K562 (cell line): Measurements from ENCODE around the gene C4orf50. TPM values are rescaled to one million over a fixed set of nuclear protein-coding genes. Genes with fewer than 3 reads are reported as not detected.

Experiments used
- ATAC-seq: fragments of 200-7000 bp; cut with Tn5 transposase; 3 replicates; pipeline ENCODE4 v1.9.1; 2020; ENCODE audit warnings: moderate library complexity
- BruUV-seq: library from RNA; stranded (reverse); fragments of 400-500 nt; replicated peaks from 2 replicates; lab custom pipeline; 2021; lab: Mats Ljungman, UMichigan
- CTCF ChIA-PET: fragments of 300-600 bp; formaldehyde crosslinking; extraction: SDS; loops from one replicate; lab custom pipeline; 2021; ENCODE audit warnings: low intra/inter-chr PET ratio; lab: Yijun Ruan, JAX
- POLR2A ChIA-PET: fragments of 300-600, 350-650 bp; sonication (Branson Sonifier 250); formaldehyde crosslinking; extraction: SDS; loops from one replicate; lab custom pipeline; 2021; ENCODE audit warnings: antibody characterized with exemption, inconsistent platforms; lab: Yijun Ruan, JAX
- DNase-seq, 4 experiments: peaks; one replicate each; pipeline versions ENCODE4 v3.0.0 to v3.0.0-alpha.2; 2011 to 2018; ENCODE audit warnings: low spot score in 3 of 4, mixed read lengths in 3 of 4; ENCODE audit errors: extremely low read depth in 1 of 4
- FAIRE-seq: peaks from 2 replicates; lab custom pipeline; 2011; peaks lifted over from hg19 to GRCh38; lab: Jason Lieb, UNC
- H2AFZ ChIP-seq: 2 replicates; pipeline ENCODE4 v1.6.0; 2011; ENCODE audit warnings: low read depth, low read length, control low read depth, inconsistent platforms
- H3K27ac ChIP-seq: fragments of 200-600 bp; 3 replicates; pipeline ENCODE4 v1.8.0; 2011; ENCODE audit warnings: low read depth, mild to moderate bottlenecking, control low read depth, inconsistent platforms, low read length, moderate library complexity, mixed read lengths; ENCODE audit errors: extremely low read depth
- H3K27me3 ChIP-seq, 2 experiments: fragments of 300-600 bp in 1 of 2; 2 replicates in 1 of 2; 3 replicates in 1 of 2; pipeline versions ENCODE4 v1.6.0 to v1.8.0; 2011; ENCODE audit warnings: inconsistent platforms in 2 of 2, low read length in 2 of 2, mild to moderate bottlenecking in 1 of 2, mixed read lengths in 1 of 2, moderate library complexity in 1 of 2; ENCODE audit not compliant: control insufficient read depth in 2 of 2, insufficient read depth in 2 of 2
- H3K36me3 ChIP-seq: fragments of 300-600 bp; 3 replicates; pipeline ENCODE4 v1.8.0; 2011; ENCODE audit warnings: mild to moderate bottlenecking, low read length, inconsistent platforms; ENCODE audit not compliant: control insufficient read depth, insufficient read depth
- H3K4me1 ChIP-seq, 2 experiments: fragments of 200-600 bp in 1 of 2; replicated peaks in 1 of 2; 2 replicates in 1 of 2; 3 replicates in 1 of 2; pipeline versions ENCODE4 v1.5.1 to v1.8.0; 2011; ENCODE audit warnings: inconsistent platforms in 2 of 2, low read length in 2 of 2, mild to moderate bottlenecking in 1 of 2, mixed read lengths in 1 of 2, moderate library complexity in 1 of 2; ENCODE audit not compliant: control insufficient read depth in 2 of 2, insufficient read depth in 2 of 2
- H3K4me2 ChIP-seq: 2 replicates; pipeline ENCODE4 v1.6.1; 2011; ENCODE audit warnings: low read length, control low read depth, inconsistent platforms, mixed read lengths; ENCODE audit not compliant: insufficient read depth
- H3K4me3 ChIP-seq: fragments of 200-600 bp; sonication (generic), shearing (Covaris generic); 2 replicates; pipeline ENCODE4 v1.5.1; 2016; ENCODE audit warnings: control low read depth, inconsistent platforms
- H3K79me2 ChIP-seq: fragments of 200-600 bp; 3 replicates; pipeline ENCODE4 v1.8.0; 2011; ENCODE audit warnings: low read length, inconsistent platforms; ENCODE audit not compliant: control insufficient read depth, insufficient read depth
- H3K9ac ChIP-seq, 2 experiments: 2 replicates each; pipeline versions ENCODE4 v1.6.0 to v1.6.1; 2011; ENCODE audit warnings: low read depth in 2 of 2, low read length in 2 of 2, control low read depth in 1 of 2, inconsistent platforms in 1 of 2, mild to moderate bottlenecking in 1 of 2, mixed read lengths in 1 of 2; ENCODE audit not compliant: insufficient read depth in 1 of 2
- H3K9me1 ChIP-seq: one replicate; pipeline ENCODE4 v1.6.0; 2011; ENCODE audit warnings: inconsistent platforms, mild to moderate bottlenecking, low read length, moderate library complexity; ENCODE audit not compliant: control insufficient read depth, insufficient read depth
- H3K9me3 ChIP-seq: replicated peaks from 2 replicates; pipeline ENCODE4 v1.5.1; 2011; ENCODE audit warnings: low read depth, low read length, inconsistent platforms; ENCODE audit not compliant: control insufficient read depth, insufficient read depth
- H4K20me1 ChIP-seq: replicated peaks from 2 replicates; pipeline ENCODE4 v1.6.1; 2011; ENCODE audit warnings: low read length, inconsistent platforms, mixed read lengths; ENCODE audit not compliant: control insufficient read depth, insufficient read depth
- ELF4 ChIP-seq: fragments of 450-650 bp; formaldehyde crosslinking; IDR thresholded peaks from 2 replicates; pipeline ENCODE4 v1.4.0; 2022; ENCODE audit warnings: missing genetic modification characterization
- NBN ChIP-seq: fragments of 450-650 bp; IDR thresholded peaks from 2 replicates; pipeline ENCODE4 v1.6.1; 2016; ENCODE audit warnings: low read depth, mild to moderate bottlenecking
- NELFE ChIP-seq: IDR thresholded peaks from 2 replicates; pipeline ENCODE4 v1.6.1; 2011; ENCODE audit warnings: mild to moderate bottlenecking; ENCODE audit not compliant: insufficient read depth, insufficient read length
- NUFIP1 ChIP-seq: fragments of 450-650 bp; IDR thresholded peaks from 2 replicates; pipeline ENCODE4 v1.6.1; 2018; ENCODE audit not compliant: partially characterized antibody
- POLR3A ChIP-seq: IDR thresholded peaks from 2 replicates; pipeline ENCODE4 v1.6.1; 2011; ENCODE audit warnings: borderline replicate concordance, mild to moderate bottlenecking, moderate library complexity; ENCODE audit not compliant: insufficient read length, insufficient read depth; ENCODE audit errors: extremely low read depth
- PTRF ChIP-seq: fragments of 450-650 bp; IDR thresholded peaks from 2 replicates; pipeline ENCODE4 v1.6.1; 2016; ENCODE audit warnings: mild to moderate bottlenecking, missing genetic modification characterization, missing compliant biosample characterization
- SMAD4 ChIP-seq: fragments of 250-450 bp; sonication (Bioruptor Pico); conservative IDR thresholded peaks from 2 replicates; pipeline ENCODE4 v1.8.0; 2021; ENCODE audit warnings: inconsistent platforms, mild to moderate bottlenecking, moderate library complexity
- SMARCA5 ChIP-seq: fragments of 450-650 bp; IDR thresholded peaks from 2 replicates; pipeline ENCODE4 v1.6.1; 2016
- SP2 ChIP-seq: IDR thresholded peaks from 2 replicates; pipeline ENCODE4 v1.6.1; 2011; ENCODE audit warnings: mild to moderate bottlenecking, low read depth, low read length, moderate library complexity; ENCODE audit not compliant: poor library complexity, severe bottlenecking; ENCODE audit errors: extremely low read depth
- U2AF2 ChIP-seq: fragments of 200-400 bp; formaldehyde crosslinking; optimal IDR thresholded peaks from 2 replicates; pipeline ENCODE3; 2017; ENCODE audit warnings: low read depth, mild to moderate bottlenecking, low read length
- ZNF134 ChIP-seq: fragments of 250-450 bp; sonication (Bioruptor Pico); conservative IDR thresholded peaks from 2 replicates; pipeline ENCODE4 v1.4.0; 2020
- ZNF274 ChIP-seq: IDR thresholded peaks from 2 replicates; pipeline ENCODE4 v1.6.1; 2011; ENCODE audit warnings: low read depth, mild to moderate bottlenecking, low read length, moderate library complexity, borderline replicate concordance
- ZNF408 ChIP-seq: fragments of 250-450 bp; sonication (Bioruptor Pico); IDR thresholded peaks from 2 replicates; pipeline ENCODE4 v1.4.0; 2020; ENCODE audit warnings: low read depth, mild to moderate bottlenecking, moderate library complexity
- ZNF76 ChIP-seq: fragments of 250-450 bp; sonication (Bioruptor Pico); IDR thresholded peaks from 2 replicates; pipeline ENCODE4 v1.4.0; 2020; ENCODE audit warnings: mild to moderate bottlenecking, moderate library complexity, borderline replicate concordance
- WGBS: fragments of 100-300 bp; shearing (Covaris generic); methylation state at CpG from one replicate; pipeline ENCODE4 v1.1.6; 2016; ENCODE audit warnings: low coverage, mixed read lengths; ENCODE audit not compliant: insufficient coverage; ENCODE audit errors: missing lambda C conversion rate; 5-methylcytosine and 5-hydroxymethylcytosine counted together
- in situ Hi-C: fragments of 300-500 bp; cut with MboI; formaldehyde crosslinking; loops from 4 replicates; pipeline ENCODE4 v1.15.0; 2018; ENCODE audit warnings: inconsistent platforms, mixed read lengths
- intact Hi-C: fragments of 100-400 bp; cut with micrococcal nuclease; formaldehyde crosslinking; loops from 2 replicates; pipeline ENCODE4 v1.14.2; 2022
- polyA plus RNA-seq, 8 experiments: library from polyadenylated mRNA; depleted of rRNA in 4 of 8; stranded (reverse) in 5 of 8; unstranded in 3 of 8; fragments of >200 nt; fragmentation: Nextera tagmentation in 2 of 8; fragmentation: Illumina TruSeq in 1 of 8; extraction: Ambion mirVana in 2 of 8; extraction: Trizol in 1 of 8; gene quantifications; 2 replicates each; pipeline versions ENCODE4 v1.2.1 to v1.2.3, GENCODE V29; 2011 to 2014; ENCODE audit warnings: inconsistent platforms in 1 of 8, missing spikeins in 1 of 8
- total RNA-seq, 7 experiments: library from RNA; depleted of rRNA in 6 of 7; stranded (reverse); fragments of >200 nt in 6 of 7; fragmentation: Illumina TruSeq in 2 of 7; extraction: Trizol in 2 of 7; gene quantifications; 2 replicates each; pipeline versions ENCODE4 v1.2.1 to v1.2.3, GENCODE V29; 2011 to 2021; ENCODE audit warnings: low replicate concordance in 1 of 7
- TF ChIP-seq, protein P1 (sequence below): fragments of 450-650 bp; conservative IDR thresholded peaks from 2 replicates; pipeline ENCODE4 v1.6.1; 2016; ENCODE audit warnings: missing genetic modification characterization, low read depth, mild to moderate bottlenecking, missing compliant biosample characterization, moderate library complexity
- TF ChIP-seq, protein P2 (sequence below): fragments of 250-450 bp; sonication (Bioruptor Pico); IDR thresholded peaks from 2 replicates; pipeline ENCODE4 v1.5.0; 2021
- TF ChIP-seq, protein P3 (sequence below): sonication (generic); IDR thresholded peaks from 2 replicates; pipeline ENCODE4 v1.6.1; 2016
- TF ChIP-seq, protein P4 (sequence below): sonication (generic); formaldehyde crosslinking; IDR thresholded peaks from 2 replicates; pipeline ENCODE4 v1.8.0; 2022; ENCODE audit warnings: mild to moderate bottlenecking, low read depth, missing genetic modification reagents

C4orf50 gene
- total and polyA plus RNA-seq, 9 of the 15 experiments (the other 6 are each of a cell fraction or from before 2014, with no cell fraction given): not detected

DNA sequence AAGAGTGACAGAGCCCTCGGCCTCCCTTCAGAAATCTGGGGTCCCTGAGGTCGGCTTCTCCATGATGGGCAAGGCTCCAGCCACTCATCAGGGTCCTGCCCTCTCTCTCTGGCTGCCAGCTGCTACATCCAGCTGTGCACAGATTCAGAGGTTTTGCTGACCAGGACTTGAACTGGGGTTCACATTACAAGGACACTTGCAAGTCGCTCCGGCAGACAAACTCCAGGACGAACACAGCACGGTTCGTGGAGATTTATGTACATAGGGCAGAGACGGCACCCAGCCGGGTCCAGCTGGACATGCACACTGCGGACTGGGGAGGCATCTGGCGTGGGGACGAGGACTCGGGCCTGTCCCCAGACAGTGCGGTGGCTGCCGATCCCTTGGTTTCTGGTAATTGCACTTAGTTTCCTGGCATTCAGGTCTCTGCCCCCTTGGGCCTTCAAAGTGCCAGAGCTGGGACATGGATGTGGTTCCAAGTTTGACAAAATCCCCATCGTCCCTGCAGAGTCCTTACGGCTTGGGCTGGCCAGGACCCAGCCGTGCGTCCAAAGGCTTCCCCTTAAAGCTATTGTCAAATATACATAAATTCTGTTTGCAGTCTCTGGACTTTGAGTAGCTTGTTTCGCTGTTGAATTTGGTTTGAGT lies 6.2 kb upstream of the C4orf50 start (continued):
- TF ChIP-seq, protein P1, sequence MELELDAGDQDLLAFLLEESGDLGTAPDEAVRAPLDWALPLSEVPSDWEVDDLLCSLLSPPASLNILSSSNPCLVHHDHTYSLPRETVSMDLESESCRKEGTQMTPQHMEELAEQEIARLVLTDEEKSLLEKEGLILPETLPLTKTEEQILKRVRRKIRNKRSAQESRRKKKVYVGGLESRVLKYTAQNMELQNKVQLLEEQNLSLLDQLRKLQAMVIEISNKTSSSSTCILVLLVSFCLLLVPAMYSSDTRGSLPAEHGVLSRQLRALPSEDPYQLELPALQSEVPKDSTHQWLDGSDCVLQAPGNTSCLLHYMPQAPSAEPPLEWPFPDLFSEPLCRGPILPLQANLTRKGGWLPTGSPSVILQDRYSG (tag): no peak
- TF ChIP-seq NUFIP1 (no peak), POLR3A (no peak), ELF4 (no peak)

DNA sequence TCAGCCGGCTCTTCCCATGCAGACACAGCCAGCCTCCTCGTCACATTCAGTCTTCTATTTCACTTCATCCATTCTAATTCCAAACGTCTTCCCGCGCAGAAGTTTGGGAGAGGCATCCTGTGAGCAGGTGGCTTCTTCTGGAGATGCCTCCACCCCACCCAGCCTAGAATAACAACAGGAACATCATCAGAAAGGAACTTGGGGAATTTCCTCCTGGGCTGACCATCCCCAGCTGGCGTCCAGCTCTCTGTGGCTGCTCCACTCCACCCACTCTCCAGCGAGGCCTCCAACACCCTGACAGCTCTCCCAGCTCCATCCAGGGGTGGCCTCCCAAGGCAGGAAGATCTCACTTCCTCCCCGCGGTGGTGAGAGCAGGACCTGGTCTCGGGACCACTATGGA lies 5.5 kb upstream of the C4orf50 start:
- no peaks in the 10 kb centered on the region for H3K36me3 ChIP-seq
- no TSS peak for BruUV-seq
- H3K9ac ChIP-seq: no peak overlapping the region; a peak in 1 of 4 replicates
- no peaks in the 10 kb centered on the region for H3K79me2 ChIP-seq
- no peak overlapping the region for H2AFZ ChIP-seq
- ATAC-seq: no peak
- no peaks in the 10 kb centered on the region for H3K9me3 ChIP-seq
- H3K4me3 ChIP-seq: no peak overlapping the region
- peaks cover 10 to 64% of the 10 kb centered on the region in 2 experiments; a peak in 4 of 5 replicates for H3K27me3 ChIP-seq
- 1% methylated on average over 10 of the region's 10 CpGs for WGBS
- H4K20me1 ChIP-seq: no peaks in the 10 kb centered on the region; the same call in 1 of the 2 replicates
- H3K9me1 ChIP-seq: no peaks in the 10 kb centered on the region
- DNase-seq: no peak
- intact Hi-C loops: no loop called here
- H3K27ac ChIP-seq: no peak overlapping the region
- TF ChIP-seq U2AF2 (no peak), ZNF274 (no peak), NBN (no peak), SMAD4 (CRISPR knock-in tag) (no peak), SMARCA5 (no peak), SP2 (no peak), ZNF76 (CRISPR knock-in tag) (no peak), PTRF (tag) (no peak), ZNF134 (CRISPR knock-in tag) (no peak), NELFE (no peak), ZNF408 (CRISPR knock-in tag) (no peak)
- TF ChIP-seq, protein P2, sequence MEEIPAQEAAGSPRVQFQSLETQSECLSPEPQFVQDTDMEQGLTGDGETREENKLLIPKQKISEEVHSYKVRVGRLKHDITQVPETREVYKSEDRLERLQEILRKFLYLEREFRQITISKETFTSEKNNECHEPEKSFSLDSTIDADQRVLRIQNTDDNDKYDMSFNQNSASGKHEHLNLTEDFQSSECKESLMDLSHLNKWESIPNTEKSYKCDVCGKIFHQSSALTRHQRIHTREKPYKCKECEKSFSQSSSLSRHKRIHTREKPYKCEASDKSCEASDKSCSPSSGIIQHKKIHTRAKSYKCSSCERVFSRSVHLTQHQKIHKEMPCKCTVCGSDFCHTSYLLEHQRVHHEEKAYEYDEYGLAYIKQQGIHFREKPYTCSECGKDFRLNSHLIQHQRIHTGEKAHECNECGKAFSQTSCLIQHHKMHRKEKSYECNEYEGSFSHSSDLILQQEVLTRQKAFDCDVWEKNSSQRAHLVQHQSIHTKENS (CRISPR knock-in tag): no peak
- TF ChIP-seq, protein P3, sequence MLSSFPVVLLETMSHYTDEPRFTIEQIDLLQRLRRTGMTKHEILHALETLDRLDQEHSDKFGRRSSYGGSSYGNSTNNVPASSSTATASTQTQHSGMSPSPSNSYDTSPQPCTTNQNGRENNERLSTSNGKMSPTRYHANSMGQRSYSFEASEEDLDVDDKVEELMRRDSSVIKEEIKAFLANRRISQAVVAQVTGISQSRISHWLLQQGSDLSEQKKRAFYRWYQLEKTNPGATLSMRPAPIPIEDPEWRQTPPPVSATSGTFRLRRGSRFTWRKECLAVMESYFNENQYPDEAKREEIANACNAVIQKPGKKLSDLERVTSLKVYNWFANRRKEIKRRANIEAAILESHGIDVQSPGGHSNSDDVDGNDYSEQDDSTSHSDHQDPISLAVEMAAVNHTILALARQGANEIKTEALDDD: no peak
- TF ChIP-seq, protein P4, sequence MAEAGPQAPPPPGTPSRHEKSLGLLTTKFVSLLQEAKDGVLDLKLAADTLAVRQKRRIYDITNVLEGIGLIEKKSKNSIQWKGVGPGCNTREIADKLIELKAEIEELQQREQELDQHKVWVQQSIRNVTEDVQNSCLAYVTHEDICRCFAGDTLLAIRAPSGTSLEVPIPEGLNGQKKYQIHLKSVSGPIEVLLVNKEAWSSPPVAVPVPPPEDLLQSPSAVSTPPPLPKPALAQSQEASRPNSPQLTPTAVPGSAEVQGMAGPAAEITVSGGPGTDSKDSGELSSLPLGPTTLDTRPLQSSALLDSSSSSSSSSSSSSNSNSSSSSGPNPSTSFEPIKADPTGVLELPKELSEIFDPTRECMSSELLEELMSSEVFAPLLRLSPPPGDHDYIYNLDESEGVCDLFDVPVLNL (CRISPR knock-in tag): no peak
- ChIA-PET CTCF (no interaction called here), POLR2A (no interaction called here)
- no peak overlapping the region for H3K4me2 ChIP-seq
- in situ Hi-C loops: no loop called here
- FAIRE-seq: no peak
- no peaks in the 10 kb centered on the region for H3K4me1 ChIP-seq
